GM18867 (cell line): Measurements from ENCODE around the gene PRR33.

Experiments used
- ATAC-seq: cut with Tn5 transposase; IDR thresholded peaks from one replicate; pipeline ENCODE4 v1.9.1; 2021; ENCODE audit warnings: mild to moderate bottlenecking, moderate library complexity; ENCODE audit not compliant: unreplicated experiment

Gene PRR33

DNA sequence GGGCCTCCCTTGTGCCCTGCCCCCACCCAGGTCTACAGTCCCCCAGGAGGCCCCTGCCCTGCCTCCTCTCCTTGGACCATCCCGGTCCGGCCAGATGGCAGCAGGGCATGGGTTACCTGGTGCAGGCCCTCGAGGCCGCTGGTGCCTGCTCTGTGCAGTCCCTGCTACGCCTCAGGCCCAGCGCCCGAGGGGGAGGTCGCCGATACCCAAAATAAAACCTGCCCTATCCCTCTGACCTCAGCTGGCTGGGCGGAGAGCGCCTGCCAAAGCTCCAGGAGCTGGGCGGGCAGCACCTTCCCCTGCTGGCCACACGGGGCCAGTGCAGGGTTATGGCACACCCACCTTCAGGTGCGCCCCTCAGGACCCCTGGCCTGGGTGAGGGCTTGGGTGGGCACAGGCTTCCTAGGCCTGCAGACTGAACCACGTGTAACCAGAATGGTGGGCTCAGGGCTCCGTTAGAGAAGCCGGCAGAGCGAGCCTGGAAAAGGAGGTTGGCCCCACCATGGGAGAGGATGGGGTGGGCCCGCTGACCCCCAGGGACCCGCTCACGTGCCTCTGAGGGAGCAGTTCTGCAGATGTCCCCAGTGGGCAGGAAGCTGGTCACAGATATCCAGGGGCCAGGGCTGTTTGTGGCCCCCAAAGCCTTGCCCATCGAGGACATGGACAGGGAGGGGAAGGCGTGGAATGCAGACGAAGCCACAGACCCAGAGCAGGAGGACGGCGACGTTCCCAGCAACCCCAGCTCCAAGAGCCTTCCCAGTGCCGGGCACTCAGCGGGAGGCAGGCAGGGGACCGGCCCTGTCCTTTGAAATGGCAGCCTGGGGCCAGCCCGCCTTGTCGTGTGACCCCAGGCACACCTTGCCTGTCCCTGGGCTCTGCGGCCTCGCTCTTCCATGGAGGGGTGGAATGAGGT lies 26.1 kb upstream of the PRR33 start:
- no peak for ATAC-seq

DNA sequence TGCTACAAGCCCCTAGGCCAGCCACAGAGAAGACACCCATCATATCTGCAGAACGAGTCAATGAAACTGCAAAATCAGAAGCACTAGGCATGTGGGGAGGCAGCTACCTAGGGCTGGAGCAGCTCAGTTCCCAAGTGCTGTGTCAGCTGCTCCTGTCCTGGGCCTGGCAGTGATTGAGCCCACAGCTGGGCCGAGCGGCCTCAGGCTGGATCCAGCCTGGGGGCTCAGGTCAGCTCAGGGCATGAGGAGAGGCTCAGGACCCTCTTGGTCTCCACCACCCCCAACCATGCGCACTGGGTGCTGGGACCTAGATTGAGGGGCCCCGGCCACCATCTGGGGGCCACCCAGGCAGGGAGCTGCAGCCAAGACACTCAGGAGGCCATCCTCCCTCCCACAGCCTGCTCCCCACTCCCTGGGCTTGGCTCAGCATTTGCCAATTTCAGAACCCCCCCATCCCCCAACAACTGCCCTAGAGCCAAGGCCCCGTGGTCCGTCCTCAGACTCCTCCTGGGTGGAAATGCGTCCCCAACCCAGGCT lies 25.4 kb upstream of the PRR33 start:
- no peak for ATAC-seq

DNA sequence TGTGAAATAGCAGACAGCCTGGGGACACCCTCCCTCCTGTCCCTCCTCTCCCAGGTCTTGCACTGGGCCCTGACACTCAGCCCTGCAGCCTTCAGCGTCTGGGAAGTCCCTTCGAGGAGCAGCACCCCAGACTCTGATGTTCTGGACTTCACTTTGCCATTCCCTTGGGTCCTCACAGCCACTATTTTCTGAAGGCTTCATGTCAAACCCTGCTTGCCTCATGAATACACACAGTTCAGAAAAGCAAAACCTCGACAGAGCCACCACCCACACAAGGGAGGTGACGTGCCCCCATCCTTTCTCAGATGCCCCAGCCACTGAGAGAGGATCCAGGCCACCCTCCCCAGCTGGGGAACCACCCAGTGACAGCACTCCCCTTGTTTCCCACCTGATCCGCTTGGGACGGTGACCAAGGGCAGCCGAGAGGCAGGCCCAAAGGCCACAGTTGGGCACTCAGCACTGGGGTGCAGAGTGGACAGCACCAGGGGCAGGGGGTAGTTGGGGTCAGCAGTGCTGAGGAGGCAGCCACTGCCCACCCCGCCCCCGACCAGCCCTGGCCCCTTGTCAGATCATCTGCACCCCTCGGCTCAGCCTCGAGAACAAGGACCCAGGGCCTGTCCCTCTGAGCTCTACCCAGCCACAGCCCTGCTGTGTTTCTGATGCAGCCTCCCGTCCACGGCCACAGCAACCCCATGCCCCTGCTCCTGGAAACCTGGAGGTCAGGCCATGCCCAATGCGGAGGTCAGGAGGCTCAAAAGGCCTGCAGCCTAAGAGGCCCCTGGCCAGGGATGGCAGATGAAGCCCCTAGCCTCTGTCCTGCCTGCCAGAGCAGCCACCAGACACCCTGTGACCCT lies 24.7 kb upstream of the PRR33 start:
- no peak for ATAC-seq

DNA sequence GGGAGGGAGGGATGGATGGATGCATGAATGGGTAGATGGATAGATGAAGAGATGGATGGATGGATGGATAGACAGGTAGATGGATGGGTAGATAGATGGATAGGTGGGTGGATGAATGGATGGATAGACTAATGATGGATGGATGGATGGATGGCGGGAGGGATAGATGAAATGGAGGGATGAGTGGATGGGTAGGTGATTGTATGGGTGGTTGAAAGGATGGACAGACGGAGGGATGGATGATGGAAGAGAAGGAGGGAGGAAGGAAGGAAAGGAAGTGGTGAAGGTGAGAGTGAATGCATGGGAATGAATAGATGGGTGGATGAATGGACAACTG lies 24.1 kb upstream of the PRR33 start:
- ATAC-seq = no peak

GRCh38 chr11:1913271-1914060 lies 21.8 kb upstream of the PRR33 start:
- no peak for ATAC-seq

GRCh38 chr11:1912289-1912878 lies 20.7 kb upstream of the PRR33 start:
- no peak for ATAC-seq

DNA sequence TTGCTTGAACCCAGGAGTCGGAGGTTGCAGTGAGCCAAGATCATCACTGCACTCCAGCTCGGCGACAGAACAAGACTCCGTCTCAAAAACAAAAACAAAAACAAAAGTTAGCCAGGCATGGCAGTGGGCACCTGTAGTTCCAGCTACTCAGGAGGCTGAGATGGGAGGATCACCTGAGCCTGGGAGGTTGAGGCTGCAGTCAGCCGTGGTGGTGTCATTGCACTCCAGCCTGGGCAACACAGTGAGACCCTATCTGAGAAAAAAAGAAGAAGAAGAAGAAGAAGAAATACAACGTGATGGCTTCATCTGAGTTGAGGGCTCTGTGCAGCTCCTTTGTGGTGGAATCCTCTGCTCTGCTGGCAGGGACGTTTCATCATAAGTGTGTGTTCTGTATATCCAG lies 17.8 kb upstream of the PRR33 start:
- no peak for ATAC-seq

- no peak for ATAC-seq
Observed at GRCh38 chr11:1908618-1909017, 16.9 kb upstream of the PRR33 start.

DNA sequence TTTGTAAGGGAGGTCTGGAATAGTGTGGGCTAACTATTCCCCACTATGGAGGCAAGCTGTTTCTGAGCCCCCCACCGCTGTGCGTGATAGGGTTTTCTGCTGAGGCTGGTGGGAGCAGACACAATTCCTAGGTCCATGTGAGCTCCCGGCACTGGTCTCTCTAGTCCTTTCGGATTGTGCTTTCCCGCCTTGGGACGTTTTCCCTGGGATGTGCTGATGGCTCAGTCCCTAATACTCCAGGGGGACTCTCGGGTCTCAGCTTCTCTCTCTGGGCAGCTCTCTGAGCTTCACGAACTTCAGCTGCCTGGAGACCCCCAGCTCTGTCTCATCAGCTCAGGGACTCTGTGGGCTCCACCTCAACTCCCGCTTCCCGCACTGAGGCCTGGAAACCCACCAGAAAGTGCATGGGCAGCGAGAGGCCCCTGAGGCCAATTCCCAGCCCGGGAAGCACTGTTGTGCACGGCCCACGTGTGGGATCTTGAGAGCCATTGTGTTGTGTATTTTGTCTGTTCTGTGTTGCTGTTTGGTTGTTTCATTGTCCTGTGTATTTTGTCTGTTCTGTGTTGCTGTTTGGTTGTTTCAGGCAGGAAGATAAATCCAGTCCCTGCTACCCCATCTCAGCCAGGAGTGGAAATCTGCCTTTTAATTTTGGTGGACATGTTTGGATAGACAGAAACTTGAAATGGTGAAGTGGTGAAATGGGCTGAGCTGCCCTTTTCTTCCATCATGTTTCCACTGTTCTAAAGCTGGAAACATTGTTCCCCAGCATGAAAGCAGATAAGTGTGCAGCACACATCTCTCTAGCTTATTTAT lies 15.1 kb upstream of the PRR33 start:
- ATAC-seq = no peak

DNA sequence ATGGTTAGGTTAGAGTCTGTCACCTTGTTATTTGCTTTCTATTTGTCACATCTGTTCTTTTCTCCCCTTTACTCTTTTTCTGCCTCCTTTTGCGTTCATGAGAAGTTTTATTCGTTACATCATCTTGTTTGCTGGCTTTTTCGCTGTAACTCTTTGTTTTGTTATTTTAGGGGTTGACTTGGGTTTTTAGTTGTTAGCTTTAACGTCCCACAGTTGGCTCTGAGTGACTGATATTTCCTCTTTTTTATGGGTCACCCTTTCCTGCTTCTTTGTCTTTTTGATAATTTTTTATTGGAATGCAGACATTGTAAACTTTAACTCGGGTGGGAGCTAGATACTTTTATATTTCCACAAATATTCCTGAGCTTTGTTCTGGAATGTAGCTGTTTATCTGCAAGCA lies 14.5 kb upstream of the PRR33 start:
- no peak for ATAC-seq

GRCh38 chr11:1899686-1900085 lies 8.0 kb upstream of the PRR33 start:
- no peak for ATAC-seq

- ATAC-seq = no peak
Observed at GRCh38 chr11:1899090-1899489, 7.4 kb upstream of the PRR33 start.

DNA sequence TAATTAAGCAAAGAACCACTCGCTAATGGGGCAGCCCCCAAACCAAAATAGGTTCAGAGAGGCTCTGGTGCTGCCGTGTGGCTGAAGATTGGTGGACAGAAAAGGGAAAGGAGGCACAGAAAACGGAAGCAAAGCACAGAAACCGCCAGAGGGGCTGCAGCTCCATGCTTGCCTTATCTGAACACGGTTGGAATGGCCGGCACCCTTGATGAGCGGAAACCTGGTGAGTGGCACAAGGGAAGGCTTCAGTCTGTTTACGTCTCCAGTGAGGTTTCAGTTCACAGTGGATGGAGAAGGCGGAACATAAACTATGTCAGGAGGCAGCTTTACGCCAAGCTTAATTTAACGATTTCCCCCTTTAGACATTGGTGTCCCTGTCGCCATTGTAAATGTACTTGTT lies 5.2 kb upstream of the PRR33 start:
- ATAC-seq = no peak

- ATAC-seq = no peak
Observed at GRCh38 chr11:1896468-1896867, 4.8 kb upstream of the PRR33 start.

DNA sequence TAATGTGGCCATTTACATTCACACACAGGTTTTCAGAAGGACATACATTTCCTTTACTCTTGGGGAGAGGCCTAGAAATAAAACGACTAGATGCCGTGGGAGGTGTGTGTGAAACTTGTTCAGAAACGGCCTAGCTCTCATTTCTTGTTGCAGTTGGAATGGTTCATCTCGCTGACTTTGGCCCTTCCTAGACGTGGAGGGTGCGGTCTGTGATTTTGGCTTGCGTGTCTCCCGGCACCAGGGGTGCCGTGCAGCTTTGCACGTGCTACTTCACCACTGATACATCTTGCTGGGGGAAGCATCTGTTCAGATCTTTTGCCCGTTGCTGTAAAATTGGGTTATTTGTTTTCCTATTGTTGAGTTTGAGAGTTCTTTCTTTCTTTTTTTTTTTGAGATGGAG lies 3.1 kb upstream of the PRR33 start:
- ATAC-seq = no peak

DNA sequence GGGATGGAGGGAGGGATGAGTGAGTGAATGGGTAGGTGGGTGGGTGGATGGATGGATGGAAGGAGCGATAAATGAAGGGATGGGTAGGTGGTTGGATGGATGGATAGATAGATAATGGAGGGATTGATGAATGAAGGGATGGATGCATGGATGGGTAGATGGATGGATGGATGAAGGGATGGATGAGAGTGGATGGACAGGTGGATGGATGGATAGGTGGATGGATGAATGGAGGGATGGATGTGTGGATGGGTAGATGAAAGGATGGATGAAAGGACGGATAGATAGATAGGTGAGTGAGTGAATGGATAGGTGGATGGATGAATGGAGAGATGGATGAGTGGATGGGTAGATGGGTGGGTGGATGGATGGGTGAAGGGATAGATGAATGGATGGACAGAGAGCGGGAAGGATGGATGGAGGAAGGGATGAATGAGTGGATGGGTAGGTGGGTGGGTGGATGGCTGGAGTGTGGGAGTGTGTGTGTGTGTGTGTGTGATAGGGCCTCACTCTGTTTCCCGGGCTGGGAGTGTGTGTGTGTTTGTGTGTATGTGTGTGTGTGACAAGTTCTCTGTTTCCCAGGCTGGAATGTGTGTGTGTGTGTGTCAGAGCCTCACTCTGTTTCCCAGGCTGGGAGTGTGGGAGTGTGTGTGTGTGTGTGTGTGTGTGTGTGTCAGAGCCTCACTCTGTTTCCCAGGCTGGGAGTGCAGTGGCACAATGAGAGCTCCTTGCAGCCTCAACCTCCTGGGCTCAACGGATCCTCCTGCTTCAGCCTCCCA lies 2.1 kb upstream of the PRR33 start:
- ATAC-seq = no peak

GRCh38 chr11:1892558-1892957 lies 863 bp upstream of the PRR33 start:
- ATAC-seq = no peak

- no peak for ATAC-seq
Observed at GRCh38 chr11:1892116-1892515, 421 bp upstream of the PRR33 start.
